HUES48 (cell line): ENCODE measurements around the gene KDM3A.
"Not testable (repeated sequence)": the region's sequence is repeated elsewhere in the genome, so short reads cannot be mapped to it uniquely, and the experiment has no call there.

Source experiments
- H3K27ac ChIP-seq: one replicate; pipeline ENCODE4 v1.7.0; 2013; ENCODE audit warnings: low read depth, low read length, inconsistent platforms
- H3K27me3 ChIP-seq: 2 replicates; pipeline ENCODE4 v1.6.1; 2013; ENCODE audit warnings: mild to moderate bottlenecking, low read length; ENCODE audit not compliant: control insufficient read depth, insufficient read depth
- H3K36me3 ChIP-seq: 2 replicates; pipeline ENCODE4 v1.6.1; 2013; ENCODE audit warnings: low read length; ENCODE audit not compliant: control insufficient read depth, insufficient read depth
- H3K4me1 ChIP-seq: 2 replicates; pipeline ENCODE4 v1.6.1; 2013; ENCODE audit warnings: mild to moderate bottlenecking, low read length; ENCODE audit not compliant: control insufficient read depth, insufficient read depth
- H3K4me3 ChIP-seq: 2 replicates; pipeline ENCODE4 v1.5.1; 2013; ENCODE audit warnings: mild to moderate bottlenecking, low read depth, low read length
- H3K9ac ChIP-seq: 2 replicates; pipeline ENCODE4 v1.6.1; 2013; ENCODE audit warnings: mild to moderate bottlenecking, low read depth, low read length, moderate library complexity
- H3K9me3 ChIP-seq: 2 replicates; pipeline ENCODE4 v1.6.1; 2013; ENCODE audit warnings: low read length; ENCODE audit not compliant: control insufficient read depth, insufficient read depth

KDM3A gene

GRCh38 chr2:86492048-86492453, 50.9 kb downstream of the KDM3A start:
- H3K36me3 ChIP-seq = peaks cover 75% of the 10 kb centered on the region
- no peak overlapping the region for H3K9ac ChIP-seq
- no peak overlapping the region for H3K27ac ChIP-seq
- H3K4me3 ChIP-seq = no peak overlapping the region
- H3K4me1 ChIP-seq = no peaks in the 10 kb centered on the region
- H3K27me3 ChIP-seq = no peaks in the 10 kb centered on the region
- peaks cover 6% of the 10 kb centered on the region; the same call in 1 of the 2 replicates for H3K9me3 ChIP-seq

- not testable (repeated sequence) for H3K4me3 ChIP-seq, H3K27me3 ChIP-seq, H3K9ac ChIP-seq, H3K4me1 ChIP-seq, H3K27ac ChIP-seq
- H3K36me3 ChIP-seq = peaks cover 65% of the 10 kb centered on the region
- peaks cover 33% of the 10 kb centered on the region for H3K9me3 ChIP-seq
These were observed 55.2 kb downstream of the KDM3A start for GRCh38 chr2:86496391-86496790.

- peaks cover 33% of the 10 kb centered on the region for H3K9me3 ChIP-seq
- H3K4me1 ChIP-seq = no peaks in the 10 kb centered on the region
- no peak overlapping the region for H3K9ac ChIP-seq
- H3K27ac ChIP-seq = no peak overlapping the region
- peaks cover 43% of the 10 kb centered on the region for H3K36me3 ChIP-seq
- no peaks in the 10 kb centered on the region for H3K27me3 ChIP-seq
- H3K4me3 ChIP-seq = no peak overlapping the region
These were observed 57.5 kb downstream of the KDM3A start for GRCh38 chr2:86498468-86499260.

- no peaks in the 10 kb centered on the region for H3K27me3 ChIP-seq
- peaks cover 41% of the 10 kb centered on the region for H3K36me3 ChIP-seq
- H3K9me3 ChIP-seq = peaks cover 33% of the 10 kb centered on the region
- no peaks in the 10 kb centered on the region for H3K4me1 ChIP-seq
- H3K9ac ChIP-seq = no peak overlapping the region
- no peak overlapping the region for H3K4me3 ChIP-seq
- no peak overlapping the region for H3K27ac ChIP-seq
These were observed 58.2 kb downstream of the KDM3A start for GRCh38 chr2:86499326-86499725.

GRCh38 chr2:86500325-86501083, 59.3 kb downstream of the KDM3A start:
- H3K9ac ChIP-seq = no peak overlapping the region
- no peaks in the 10 kb centered on the region for H3K4me1 ChIP-seq
- H3K9me3 ChIP-seq = peaks cover 32% of the 10 kb centered on the region
- H3K36me3 ChIP-seq = peaks cover 50% of the 10 kb centered on the region
- H3K27me3 ChIP-seq = no peaks in the 10 kb centered on the region
- H3K27ac ChIP-seq = no peak overlapping the region
- no peak overlapping the region for H3K4me3 ChIP-seq

- no peak overlapping the region for H3K4me3 ChIP-seq
These were observed 66.4 kb downstream of the KDM3A start for GRCh38 chr2:86507600-86507999.

GRCh38 chr2:86510436-86510933, 69.3 kb downstream of the KDM3A start:
- Histone ChIP-seq H3K36me3 (peaks cover 14% of the 10 kb centered on the region), H3K4me3 (no peak overlapping the region), H3K4me1 (no peaks in the 10 kb centered on the region), H3K9me3 (no peaks in the 10 kb centered on the region), H3K27ac (no peak overlapping the region), H3K27me3 (no peaks in the 10 kb centered on the region), H3K9ac (no peak overlapping the region)

More at GRCh38 chr2:86507600-86507999, 66.4 kb downstream of the KDM3A start:
- no peaks in the 10 kb centered on the region for H3K9me3 ChIP-seq
- H3K9ac ChIP-seq = no peak overlapping the region
- H3K27ac ChIP-seq = no peak overlapping the region
- H3K36me3 ChIP-seq = peaks cover 23% of the 10 kb centered on the region
- no peaks in the 10 kb centered on the region for H3K4me1 ChIP-seq
- no peaks in the 10 kb centered on the region for H3K27me3 ChIP-seq

GRCh38 chr2:86512034-86512433, 70.9 kb downstream of the KDM3A start:
- Histone ChIP-seq H3K9ac (no peak overlapping the region), H3K27me3 (no peaks in the 10 kb centered on the region), H3K4me3 (no peak overlapping the region), H3K9me3 (no peaks in the 10 kb centered on the region), H3K36me3 (peaks cover 12% of the 10 kb centered on the region), H3K4me1 (no peaks in the 10 kb centered on the region), H3K27ac (no peak overlapping the region)

GRCh38 chr2:86512892-86513291, 71.7 kb downstream of the KDM3A start:
- H3K36me3 ChIP-seq = peaks cover 12% of the 10 kb centered on the region
- no peaks in the 10 kb centered on the region for H3K9me3 ChIP-seq
- no peak overlapping the region for H3K27ac ChIP-seq
- no peak overlapping the region for H3K9ac ChIP-seq
- no peak overlapping the region for H3K4me3 ChIP-seq
- H3K27me3 ChIP-seq = no peaks in the 10 kb centered on the region
- no peaks in the 10 kb centered on the region for H3K4me1 ChIP-seq

GRCh38 chr2:86513948-86514660, 72.9 kb downstream of the KDM3A start:
- H3K36me3 ChIP-seq = peaks cover 9% of the 10 kb centered on the region
- H3K4me3 ChIP-seq = no peak overlapping the region
- no peaks in the 10 kb centered on the region for H3K27me3 ChIP-seq
- H3K9me3 ChIP-seq = no peaks in the 10 kb centered on the region
- no peaks in the 10 kb centered on the region for H3K4me1 ChIP-seq
- no peak overlapping the region for H3K27ac ChIP-seq
- no peak overlapping the region for H3K9ac ChIP-seq
